HepG2 (cell line): Measurements from ENCODE around the gene MOG. TPM values are rescaled to one million over a fixed set of nuclear protein-coding genes. Genes with fewer than 3 reads are reported as not detected.
A peak's percentile ranks its signal among the peaks of the same experiment; 100 is the strongest.

Source experiments
- ATF3 ChIP-seq: sonication (generic); formaldehyde crosslinking; IDR thresholded peaks from 2 replicates; pipeline ENCODE4 v1.4.0; 2020; ENCODE audit warnings: missing genetic modification reagents
- BRF2 ChIP-seq: sonication (generic); formaldehyde crosslinking; IDR thresholded peaks from 2 replicates; pipeline ENCODE4 v1.8.1; 2022; ENCODE audit warnings: mild to moderate bottlenecking, missing genetic modification reagents
- ETS1 ChIP-seq: sonication (generic); formaldehyde crosslinking; IDR thresholded peaks from 2 replicates; pipeline ENCODE4 v1.4.0; 2020; ENCODE audit warnings: missing genetic modification reagents
- FOXO1 ChIP-seq: sonication (generic); formaldehyde crosslinking; IDR thresholded peaks from 2 replicates; pipeline ENCODE4 v1.4.0; 2020; ENCODE audit warnings: missing genetic modification reagents
- MXD3 ChIP-seq: IDR thresholded peaks from 2 replicates; pipeline ENCODE4 v1.6.1; 2016; ENCODE audit warnings: mild to moderate bottlenecking, missing biosample characterization, missing genetic modification reagents
- POLR2A ChIP-seq, 2 experiments: IDR thresholded peaks; 2 replicates each; pipeline ENCODE4 v1.6.1; 2011; ENCODE audit warnings: low read depth in 2 of 2, low read length in 2 of 2, mild to moderate bottlenecking in 1 of 2, moderate library complexity in 1 of 2; ENCODE audit not compliant: insufficient read depth in 1 of 2
- REXO4 ChIP-seq: sonication (generic); formaldehyde crosslinking; IDR thresholded peaks from 2 replicates; pipeline ENCODE4 v1.8.0; 2022; ENCODE audit warnings: missing genetic modification reagents, mild to moderate bottlenecking, borderline replicate concordance
- RNF219 ChIP-seq: sonication (generic); formaldehyde crosslinking; IDR thresholded peaks from 2 replicates; pipeline ENCODE4 v1.5.0; 2020; ENCODE audit warnings: mild to moderate bottlenecking, missing genetic modification reagents
- SNRNP70 ChIP-seq: fragments of 200-400 bp; formaldehyde crosslinking; IDR thresholded peaks from 2 replicates; pipeline ENCODE4 v1.6.1; 2017; ENCODE audit warnings: mild to moderate bottlenecking, low read depth, low read length, moderate library complexity
- SYNCRIP ChIP-seq: fragments of 200-400 bp; formaldehyde crosslinking; IDR thresholded peaks from 2 replicates; pipeline ENCODE4 v1.6.1; 2018; ENCODE audit warnings: mild to moderate bottlenecking, low read depth, low read length; ENCODE audit not compliant: insufficient read depth
- TBP ChIP-seq: sonication (generic); formaldehyde crosslinking; IDR thresholded peaks from 2 replicates; pipeline ENCODE4 v1.5.0; 2020; ENCODE audit warnings: missing genetic modification reagents
- TIGD3 ChIP-seq: sonication (generic); formaldehyde crosslinking; IDR thresholded peaks from 2 replicates; pipeline ENCODE4 v1.5.1; 2020; ENCODE audit warnings: mild to moderate bottlenecking, missing genetic modification reagents, borderline replicate concordance
- ZC3H13 ChIP-seq: sonication (generic); formaldehyde crosslinking; IDR thresholded peaks from 2 replicates; pipeline ENCODE4 v1.8.1; 2023; ENCODE audit warnings: mild to moderate bottlenecking, missing genetic modification reagents, moderate library complexity
- ZFP37 ChIP-seq: sonication (generic); formaldehyde crosslinking; IDR thresholded peaks from 2 replicates; pipeline ENCODE4 v1.4.0; 2020; ENCODE audit warnings: missing genetic modification reagents, borderline replicate concordance
- ZNF496 ChIP-seq: sonication (generic); formaldehyde crosslinking; IDR thresholded peaks from 2 replicates; pipeline ENCODE4 v1.8.1; 2023; ENCODE audit warnings: mild to moderate bottlenecking, moderate library complexity, missing genetic modification reagents; ENCODE audit not compliant: insufficient replicate concordance
- ZNF782 ChIP-seq: sonication (generic); formaldehyde crosslinking; IDR thresholded peaks from 2 replicates; pipeline ENCODE4 v1.4.0; 2020; ENCODE audit warnings: missing genetic modification reagents, mild to moderate bottlenecking, borderline replicate concordance
- ZNF800 ChIP-seq: sonication (generic); formaldehyde crosslinking; IDR thresholded peaks from 2 replicates; pipeline ENCODE4 v1.4.0; 2020; ENCODE audit warnings: missing genetic modification reagents
- polyA plus RNA-seq, 8 experiments: library from polyadenylated mRNA; depleted of rRNA in 3 of 8; stranded (reverse) in 7 of 8; unstranded in 1 of 8; fragments of >200 nt; fragmentation: Illumina TruSeq in 4 of 8; extraction: Trizol in 4 of 8; gene quantifications; 2 replicates each; pipeline versions ENCODE4 v1.2.1 to v1.2.3, GENCODE V29; 2011 to 2016; ENCODE audit warnings: low read depth in 4 of 8, missing spikeins in 1 of 8, mixed read lengths in 1 of 8; ENCODE audit not compliant: insufficient read depth in 1 of 8
- total RNA-seq, 5 experiments: library from RNA; depleted of rRNA; stranded (reverse); fragments of >200 nt; fragmentation: Illumina TruSeq; extraction: Trizol; gene quantifications; 2 replicates each; pipeline ENCODE4 v1.2.3, GENCODE V29; 2016; ENCODE audit warnings: low read depth in 1 of 5

The MOG gene
- total and polyA plus RNA-seq, 2 of the 13 experiments (the other 11 are each of a cell fraction or from before 2014, with no cell fraction given): not detected

- peak; percentile 37; the same call in 1 of the 2 replicates for TF ChIP-seq TIGD3 (CRISPR knock-in tag)
- TF ChIP-seq ZC3H13 (CRISPR knock-in tag): no peak
- TF ChIP-seq ZFP37 (CRISPR knock-in tag): peak; percentile 76; the same call in 1 of the 2 replicates
- no peak for TF ChIP-seq MXD3 (CRISPR knock-in tag)
- peak; percentile 34 to 65; a peak in 1 of 4 replicates for TF ChIP-seq POLR2A (IDR thresholded peaks at IDR 0.05; ENCODE audit: insufficient read depth in 1 of 2, low read depth in 2 of 2, low read length in 2 of 2)
- TF ChIP-seq SYNCRIP: no peak
- no peak for TF ChIP-seq REXO4 (CRISPR knock-in tag)
- TF ChIP-seq RNF219 (CRISPR knock-in tag): no peak
- TF ChIP-seq ZNF496 (CRISPR knock-in tag): no peak
- no peak for TF ChIP-seq ATF3 (CRISPR knock-in tag)
- TF ChIP-seq BRF2 (CRISPR knock-in tag): no peak
- 0 out of 2 replicates have a peak, but pooled peaks have one; percentile 65 for TF ChIP-seq TBP (CRISPR knock-in tag)
- TF ChIP-seq ZNF782 (CRISPR knock-in tag): no peak
- no peak for TF ChIP-seq ETS1
- no peak; the same call in 1 of the 2 replicates for TF ChIP-seq FOXO1 (CRISPR knock-in tag)
- peak; percentile 85; the same call in 1 of the 2 replicates for TF ChIP-seq ZNF800 (CRISPR knock-in tag)
- TF ChIP-seq SNRNP70: no peak
These were observed 6.9 kb upstream of the MOG start (continued) for GRCh38 chr6:29649701-29650673.
